ENCODE measurements around the gene RMC1.

- no peak for TF ChIP-seq CTCF (IDR thresholded peaks at IDR 0.05)
- TF ChIP-seq POLR2A (IDR thresholded peaks at IDR 0.05), result no peak
Measured at GRCh38 chr18:23572570-23572969, 69.3 kb downstream of the RMC1 start.

Data from heart left ventricle (tissue), 13 donors.